HG03354 (cell line): ENCODE measurements around the gene CDR2.
"Not testable (repeated sequence)": the region's sequence is repeated elsewhere in the genome, so short reads cannot be mapped to it uniquely, and the experiment has no call there.

Source experiments
- ATAC-seq: cut with Tn5 transposase; IDR thresholded peaks from one replicate; pipeline ENCODE4 v1.9.1; 2021; ENCODE audit warnings: mild to moderate bottlenecking; ENCODE audit not compliant: unreplicated experiment, poor library complexity, severe bottlenecking

CDR2 gene

GRCh38 chr16:22314661-22315626 lies 59.5 kb downstream of the CDR2 start:
- no peak for ATAC-seq

GRCh38 chr16:22313876-22314470 lies 60.4 kb downstream of the CDR2 start:
- no peak for ATAC-seq

GRCh38 chr16:22312897-22313781 lies 61.3 kb downstream of the CDR2 start:
- no peak for ATAC-seq

GRCh38 chr16:22311520-22311919 lies 62.9 kb downstream of the CDR2 start:
- no peak for ATAC-seq

GRCh38 chr16:22308824-22309520 lies 65.4 kb downstream of the CDR2 start:
- no peak for ATAC-seq

- ATAC-seq: no peak
Measured at GRCh38 chr16:22307838-22308237, 66.6 kb downstream of the CDR2 start.

- no peak for ATAC-seq
Measured at GRCh38 chr16:22306788-22307187, 67.6 kb downstream of the CDR2 start.

GRCh38 chr16:22304411-22304810 lies 70.0 kb downstream of the CDR2 start:
- ATAC-seq: no peak

GRCh38 chr16:22302776-22303363 lies 71.5 kb downstream of the CDR2 start:
- ATAC-seq: no peak

- ATAC-seq: not testable (repeated sequence)
Measured at GRCh38 chr16:22301423-22301822, 73.0 kb downstream of the CDR2 start.

- ATAC-seq: no peak
Measured at GRCh38 chr16:22300427-22301071, 73.9 kb downstream of the CDR2 start.

- no peak for ATAC-seq
Measured at GRCh38 chr16:22299036-22299435, 75.4 kb downstream of the CDR2 start.

GRCh38 chr16:22297871-22298733 lies 76.3 kb downstream of the CDR2 start:
- peak; percentile 37 for ATAC-seq

- peak; percentile 84 for ATAC-seq
Measured at GRCh38 chr16:22297114-22297870, 77.1 kb downstream of the CDR2 start, which contains the start of gene POLR3E. TSS of gene POLR3E (plus strand) at chr16:22297409. CDS start at chr16:22302969, 5,560 bp downstream.

GRCh38 chr16:22296225-22297113 lies 78.0 kb downstream of the CDR2 start:
- no peak for ATAC-seq
